ENCODE results near the gene BLOC1S4. TPM values are rescaled to one million over a fixed set of nuclear protein-coding genes. Genes with fewer than 3 reads are reported as not detected.

The BLOC1S4 gene
- total and polyA plus RNA-seq, 2 experiments from 2014 or later: 23.9 to 35.2 TPM

DNA sequence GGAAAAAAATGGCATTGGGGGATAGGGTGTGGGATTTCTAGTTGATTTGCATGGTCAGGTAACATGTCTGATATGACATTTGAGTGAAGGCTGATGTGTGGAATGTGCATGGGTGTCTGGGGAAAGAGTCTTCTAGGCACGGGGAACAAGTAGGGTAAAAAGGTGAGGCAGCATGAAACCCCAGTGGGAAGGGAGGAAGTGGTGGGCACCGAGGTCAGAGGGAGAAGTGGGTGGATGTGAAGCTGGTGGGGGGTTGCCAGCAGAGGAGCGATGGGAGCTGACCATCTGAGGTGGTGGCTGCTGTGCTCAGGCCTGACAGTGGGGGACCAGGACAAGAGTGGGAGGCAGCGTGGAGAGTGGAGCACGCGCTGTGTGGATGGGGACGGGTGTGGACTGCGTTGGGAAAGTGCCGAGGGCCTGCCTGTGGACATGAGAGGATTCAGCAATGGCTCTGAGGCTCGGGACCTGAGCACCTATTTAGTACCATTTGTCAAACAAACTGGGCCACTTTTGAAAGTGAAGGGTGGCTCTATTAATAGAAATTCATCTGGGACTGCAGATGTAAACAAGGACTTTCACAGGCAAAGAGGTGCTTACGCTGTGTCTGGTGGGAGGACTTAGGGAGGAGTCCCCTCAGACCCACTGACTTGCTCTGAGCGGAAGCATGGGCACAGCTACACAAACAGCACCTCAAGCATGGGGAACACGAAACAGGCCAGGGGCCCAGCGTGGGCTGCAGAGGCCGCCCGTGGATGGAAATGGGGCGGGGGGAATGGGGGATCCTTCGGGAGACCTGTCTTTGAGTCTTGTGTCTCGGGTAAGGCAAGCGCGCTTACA is 39.0 kb upstream of the BLOC1S4 start (continued):
- TF ChIP-seq, protein P1, sequence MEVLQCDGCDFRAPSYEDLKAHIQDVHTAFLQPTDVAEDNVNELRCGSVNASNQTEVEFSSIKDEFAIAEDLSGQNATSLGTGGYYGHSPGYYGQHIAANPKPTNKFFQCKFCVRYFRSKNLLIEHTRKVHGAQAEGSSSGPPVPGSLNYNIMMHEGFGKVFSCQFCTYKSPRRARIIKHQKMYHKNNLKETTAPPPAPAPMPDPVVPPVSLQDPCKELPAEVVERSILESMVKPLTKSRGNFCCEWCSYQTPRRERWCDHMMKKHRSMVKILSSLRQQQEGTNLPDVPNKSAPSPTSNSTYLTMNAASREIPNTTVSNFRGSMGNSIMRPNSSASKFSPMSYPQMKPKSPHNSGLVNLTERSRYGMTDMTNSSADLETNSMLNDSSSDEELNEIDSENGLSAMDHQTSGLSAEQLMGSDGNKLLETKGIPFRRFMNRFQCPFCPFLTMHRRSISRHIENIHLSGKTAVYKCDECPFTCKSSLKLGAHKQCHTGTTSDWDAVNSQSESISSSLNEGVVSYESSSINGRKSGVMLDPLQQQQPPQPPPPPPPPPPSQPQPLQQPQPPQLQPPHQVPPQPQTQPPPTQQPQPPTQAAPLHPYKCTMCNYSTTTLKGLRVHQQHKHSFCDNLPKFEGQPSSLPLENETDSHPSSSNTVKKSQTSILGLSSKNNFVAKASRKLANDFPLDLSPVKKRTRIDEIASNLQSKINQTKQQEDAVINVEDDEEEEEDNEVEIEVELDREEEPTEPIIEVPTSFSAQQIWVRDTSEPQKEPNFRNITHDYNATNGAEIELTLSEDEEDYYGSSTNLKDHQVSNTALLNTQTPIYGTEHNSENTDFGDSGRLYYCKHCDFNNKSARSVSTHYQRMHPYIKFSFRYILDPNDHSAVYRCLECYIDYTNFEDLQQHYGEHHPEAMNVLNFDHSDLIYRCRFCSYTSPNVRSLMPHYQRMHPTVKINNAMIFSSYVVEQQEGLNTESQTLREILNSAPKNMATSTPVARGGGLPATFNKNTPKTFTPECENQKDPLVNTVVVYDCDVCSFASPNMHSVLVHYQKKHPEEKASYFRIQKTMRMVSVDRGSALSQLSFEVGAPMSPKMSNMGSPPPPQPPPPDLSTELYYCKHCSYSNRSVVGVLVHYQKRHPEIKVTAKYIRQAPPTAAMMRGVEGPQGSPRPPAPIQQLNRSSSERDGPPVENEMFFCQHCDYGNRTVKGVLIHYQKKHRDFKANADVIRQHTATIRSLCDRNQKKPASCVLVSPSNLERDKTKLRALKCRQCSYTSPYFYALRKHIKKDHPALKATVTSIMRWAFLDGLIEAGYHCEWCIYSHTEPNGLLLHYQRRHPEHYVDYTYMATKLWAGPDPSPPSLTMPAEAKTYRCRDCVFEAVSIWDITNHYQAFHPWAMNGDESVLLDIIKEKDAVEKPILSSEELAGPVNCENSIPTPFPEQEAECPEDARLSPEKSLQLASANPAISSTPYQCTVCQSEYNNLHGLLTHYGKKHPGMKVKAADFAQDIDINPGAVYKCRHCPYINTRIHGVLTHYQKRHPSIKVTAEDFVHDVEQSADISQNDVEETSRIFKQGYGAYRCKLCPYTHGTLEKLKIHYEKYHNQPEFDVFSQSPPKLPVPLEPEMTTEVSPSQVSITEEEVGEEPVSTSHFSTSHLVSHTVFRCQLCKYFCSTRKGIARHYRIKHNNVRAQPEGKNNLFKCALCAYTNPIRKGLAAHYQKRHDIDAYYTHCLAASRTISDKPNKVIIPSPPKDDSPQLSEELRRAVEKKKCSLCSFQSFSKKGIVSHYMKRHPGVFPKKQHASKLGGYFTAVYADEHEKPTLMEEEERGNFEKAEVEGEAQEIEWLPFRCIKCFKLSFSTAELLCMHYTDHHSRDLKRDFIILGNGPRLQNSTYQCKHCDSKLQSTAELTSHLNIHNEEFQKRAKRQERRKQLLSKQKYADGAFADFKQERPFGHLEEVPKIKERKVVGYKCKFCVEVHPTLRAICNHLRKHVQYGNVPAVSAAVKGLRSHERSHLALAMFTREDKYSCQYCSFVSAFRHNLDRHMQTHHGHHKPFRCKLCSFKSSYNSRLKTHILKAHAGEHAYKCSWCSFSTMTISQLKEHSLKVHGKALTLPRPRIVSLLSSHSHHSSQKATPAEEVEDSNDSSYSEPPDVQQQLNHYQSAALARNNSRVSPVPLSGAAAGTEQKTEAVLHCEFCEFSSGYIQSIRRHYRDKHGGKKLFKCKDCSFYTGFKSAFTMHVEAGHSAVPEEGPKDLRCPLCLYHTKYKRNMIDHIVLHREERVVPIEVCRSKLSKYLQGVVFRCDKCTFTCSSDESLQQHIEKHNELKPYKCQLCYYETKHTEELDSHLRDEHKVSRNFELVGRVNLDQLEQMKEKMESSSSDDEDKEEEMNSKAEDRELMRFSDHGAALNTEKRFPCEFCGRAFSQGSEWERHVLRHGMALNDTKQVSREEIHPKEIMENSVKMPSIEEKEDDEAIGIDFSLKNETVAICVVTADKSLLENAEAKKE (CRISPR knock-in tag; IDR thresholded peaks at IDR 0.05): no peak
- TF ChIP-seq NANOG (IDR thresholded peaks at IDR 0.05; ENCODE audit: borderline replicate concordance) (no peak), CREB1 (CRISPR knock-in tag; IDR thresholded peaks at IDR 0.05; ENCODE audit: low read depth) (no peak), POLR2AphosphoS5 (IDR thresholded peaks at IDR 0.05; ENCODE audit: low read depth) (no peak)
- TF ChIP-seq, protein P2, sequence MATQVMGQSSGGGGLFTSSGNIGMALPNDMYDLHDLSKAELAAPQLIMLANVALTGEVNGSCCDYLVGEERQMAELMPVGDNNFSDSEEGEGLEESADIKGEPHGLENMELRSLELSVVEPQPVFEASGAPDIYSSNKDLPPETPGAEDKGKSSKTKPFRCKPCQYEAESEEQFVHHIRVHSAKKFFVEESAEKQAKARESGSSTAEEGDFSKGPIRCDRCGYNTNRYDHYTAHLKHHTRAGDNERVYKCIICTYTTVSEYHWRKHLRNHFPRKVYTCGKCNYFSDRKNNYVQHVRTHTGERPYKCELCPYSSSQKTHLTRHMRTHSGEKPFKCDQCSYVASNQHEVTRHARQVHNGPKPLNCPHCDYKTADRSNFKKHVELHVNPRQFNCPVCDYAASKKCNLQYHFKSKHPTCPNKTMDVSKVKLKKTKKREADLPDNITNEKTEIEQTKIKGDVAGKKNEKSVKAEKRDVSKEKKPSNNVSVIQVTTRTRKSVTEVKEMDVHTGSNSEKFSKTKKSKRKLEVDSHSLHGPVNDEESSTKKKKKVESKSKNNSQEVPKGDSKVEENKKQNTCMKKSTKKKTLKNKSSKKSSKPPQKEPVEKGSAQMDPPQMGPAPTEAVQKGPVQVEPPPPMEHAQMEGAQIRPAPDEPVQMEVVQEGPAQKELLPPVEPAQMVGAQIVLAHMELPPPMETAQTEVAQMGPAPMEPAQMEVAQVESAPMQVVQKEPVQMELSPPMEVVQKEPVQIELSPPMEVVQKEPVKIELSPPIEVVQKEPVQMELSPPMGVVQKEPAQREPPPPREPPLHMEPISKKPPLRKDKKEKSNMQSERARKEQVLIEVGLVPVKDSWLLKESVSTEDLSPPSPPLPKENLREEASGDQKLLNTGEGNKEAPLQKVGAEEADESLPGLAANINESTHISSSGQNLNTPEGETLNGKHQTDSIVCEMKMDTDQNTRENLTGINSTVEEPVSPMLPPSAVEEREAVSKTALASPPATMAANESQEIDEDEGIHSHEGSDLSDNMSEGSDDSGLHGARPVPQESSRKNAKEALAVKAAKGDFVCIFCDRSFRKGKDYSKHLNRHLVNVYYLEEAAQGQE (IDR thresholded peaks at IDR 0.05; ENCODE audit: unreplicated experiment): no peak

All from GM23338 (cell line).